H9 (cell line): ENCODE data around the gene WDR31. TPM values are rescaled to one million over a fixed set of nuclear protein-coding genes. Genes with fewer than 3 reads are reported as not detected.

ENCODE experiments used
- DNase-seq: peaks from one replicate; pipeline ENCODE4 v3.0.0-alpha.2; 2017
- H2AFZ ChIP-seq: one replicate; pipeline ENCODE4 v1.6.1; 2013; ENCODE audit warnings: mild to moderate bottlenecking, low read length, control low read depth, moderate library complexity
- H2AK5ac ChIP-seq: 2 replicates; pipeline ENCODE4 v1.6.1; 2013; ENCODE audit warnings: low read length, control low read depth, mixed read lengths; ENCODE audit not compliant: insufficient read length
- H2BK120ac ChIP-seq: one replicate; pipeline ENCODE4 v1.6.1; 2013; ENCODE audit warnings: low read depth, mild to moderate bottlenecking, low read length, control low read depth, inconsistent platforms; ENCODE audit not compliant: poor library complexity, severe bottlenecking
- H2BK12ac ChIP-seq: 2 replicates; pipeline ENCODE4 v1.6.1; 2013; ENCODE audit warnings: low read length, control low read depth, mixed read lengths, low read depth; ENCODE audit not compliant: insufficient read length
- H2BK15ac ChIP-seq: 2 replicates; pipeline ENCODE4 v1.6.1; 2013; ENCODE audit warnings: low read depth, low read length, control low read depth
- H2BK20ac ChIP-seq: one replicate; pipeline ENCODE4 v1.6.1; 2013; ENCODE audit warnings: low read depth, mild to moderate bottlenecking, low read length, control low read depth, inconsistent platforms; ENCODE audit not compliant: poor library complexity, severe bottlenecking
- H2BK5ac ChIP-seq: 2 replicates; pipeline ENCODE4 v1.6.1; 2013; ENCODE audit warnings: low read length, control low read depth, mixed read lengths; ENCODE audit not compliant: insufficient read length
- H3K14ac ChIP-seq: 2 replicates; pipeline ENCODE4 v1.6.1; 2013; ENCODE audit warnings: low read length, control low read depth; ENCODE audit not compliant: insufficient read depth
- H3K18ac ChIP-seq: 2 replicates; pipeline ENCODE4 v1.6.1; 2013; ENCODE audit warnings: low read depth, mild to moderate bottlenecking, mixed read lengths, low read length, control low read depth; ENCODE audit not compliant: insufficient read length
- H3K23ac ChIP-seq: 2 replicates; pipeline ENCODE4 v1.6.1; 2013; ENCODE audit warnings: low read length, control low read depth, mixed read lengths, low read depth; ENCODE audit not compliant: insufficient read length
- H3K23me2 ChIP-seq: 2 replicates; pipeline ENCODE4 v1.6.1; 2013; ENCODE audit warnings: low read depth, mild to moderate bottlenecking, mixed read lengths, low read length, control low read depth; ENCODE audit not compliant: insufficient read length, poor library complexity, severe bottlenecking
- H3K27ac ChIP-seq: 2 replicates; pipeline ENCODE4 v1.5.1; 2013; ENCODE audit warnings: low read length, control low read depth, mixed read lengths, low read depth; ENCODE audit not compliant: insufficient read length
- H3K27me3 ChIP-seq: 2 replicates; pipeline ENCODE4 v1.6.1; 2013; ENCODE audit warnings: low read length, control low read depth, inconsistent platforms; ENCODE audit not compliant: insufficient read depth
- H3K4ac ChIP-seq: 2 replicates; pipeline ENCODE4 v1.6.1; 2013; ENCODE audit warnings: low read depth, mild to moderate bottlenecking, control low read depth, inconsistent platforms, low read length, moderate library complexity
- H3K4me1 ChIP-seq: 2 replicates; pipeline ENCODE4 v1.6.1; 2013; ENCODE audit warnings: low read length, control low read depth, inconsistent platforms; ENCODE audit not compliant: insufficient read depth
- H3K4me2 ChIP-seq: 2 replicates; pipeline ENCODE4 v1.6.1; 2013; ENCODE audit warnings: low read length, control low read depth, mixed read lengths; ENCODE audit not compliant: insufficient read length, insufficient read depth
- H3K56ac ChIP-seq: 2 replicates; pipeline ENCODE4 v1.6.1; 2013; ENCODE audit warnings: low read depth, mild to moderate bottlenecking, mixed read lengths, low read length, control low read depth; ENCODE audit not compliant: insufficient read length
- H3K79me1 ChIP-seq: 2 replicates; pipeline ENCODE4 v1.6.1; 2013; ENCODE audit warnings: low read depth, mild to moderate bottlenecking, moderate library complexity, low read length, control low read depth, inconsistent platforms; ENCODE audit not compliant: insufficient read depth, poor library complexity, severe bottlenecking
- H3K79me2 ChIP-seq: 2 replicates; pipeline ENCODE4 v1.6.1; 2013; ENCODE audit warnings: low read length, control low read depth, inconsistent platforms; ENCODE audit not compliant: insufficient read depth
- H3K9ac ChIP-seq: 2 replicates; pipeline ENCODE4 v1.6.1; 2013; ENCODE audit warnings: low read length, control low read depth, mixed read lengths; ENCODE audit not compliant: insufficient read length; ENCODE audit errors: extremely low read depth
- H3K9me3 ChIP-seq: one replicate; pipeline ENCODE4 v1.6.1; 2013; ENCODE audit warnings: low read depth, low read length, inconsistent platforms; ENCODE audit not compliant: control insufficient read depth
- H3T11ph ChIP-seq: one replicate; pipeline ENCODE4 v1.6.1; 2013; ENCODE audit warnings: mild to moderate bottlenecking, low read length, control low read depth, inconsistent platforms
- H4K20me1 ChIP-seq: one replicate; pipeline ENCODE4 v1.6.1; 2013; ENCODE audit not compliant: control insufficient read depth, insufficient read length, insufficient read depth
- H4K5ac ChIP-seq: 2 replicates; pipeline ENCODE4 v1.6.1; 2013; ENCODE audit warnings: low read depth, mild to moderate bottlenecking, mixed read lengths, low read length, control low read depth; ENCODE audit not compliant: insufficient read length
- H4K8ac ChIP-seq: replicated peaks from 2 replicates; pipeline ENCODE4 v1.6.1; 2013; ENCODE audit warnings: low read length, control low read depth, mixed read lengths, low read depth; ENCODE audit not compliant: insufficient read length
- H4K91ac ChIP-seq: 2 replicates; pipeline ENCODE4 v1.6.1; 2013; ENCODE audit warnings: low read depth, mild to moderate bottlenecking, moderate library complexity, mixed read lengths, low read length, control low read depth; ENCODE audit not compliant: insufficient read length
- H3K27ac Mint-ChIP-seq, 3 experiments: 2 replicates in 2 of 3; 3 replicates in 1 of 3; pipeline ENCODE4 v1.8.0; 2020 to 2021; ENCODE audit warnings: mixed read lengths in 3 of 3, mild to moderate bottlenecking in 1 of 3, moderate library complexity in 1 of 3
- H3K27me3 Mint-ChIP-seq: 2 replicates; pipeline ENCODE4 v1.8.0; 2021; ENCODE audit warnings: low read depth, mild to moderate bottlenecking, moderate library complexity, mixed read lengths
- H3K36me3 Mint-ChIP-seq, 3 experiments: 2 replicates in 2 of 3; 3 replicates in 1 of 3; pipeline ENCODE4 v1.8.0; 2020 to 2021; ENCODE audit warnings: low read depth in 3 of 3, mixed read lengths in 3 of 3; ENCODE audit not compliant: insufficient read depth in 1 of 3
- H3K4me1 Mint-ChIP-seq, 2 experiments: 2 replicates each; pipeline ENCODE4 v1.8.0; 2020; ENCODE audit warnings: mixed read lengths in 2 of 2
- H3K4me3 Mint-ChIP-seq, 2 experiments: 2 replicates in 1 of 2; 3 replicates in 1 of 2; pipeline ENCODE4 v1.8.0; 2020 to 2021; ENCODE audit warnings: mild to moderate bottlenecking in 2 of 2, mixed read lengths in 2 of 2, moderate library complexity in 1 of 2
- H3K9me3 Mint-ChIP-seq, 2 experiments: 2 replicates in 1 of 2; 3 replicates in 1 of 2; pipeline ENCODE4 v1.8.0; 2020; ENCODE audit warnings: mild to moderate bottlenecking in 2 of 2, mixed read lengths in 2 of 2, moderate library complexity in 1 of 2
- WGBS: extraction: QIAGEN DNeasy Blood & Tissue Kit; methylation state at CpG from one replicate; pipeline ENCODE4 v1.1.7; 2013; ENCODE audit warnings: missing lambda C conversion rate, low lambda C conversion rate, mixed read lengths; ENCODE audit not compliant: insufficient read length; ENCODE audit errors: extremely low coverage; 5-methylcytosine and 5-hydroxymethylcytosine counted together
- total RNA-seq: library from RNA; stranded (reverse); gene quantifications from 2 replicates; pipeline ENCODE4 v1.2.1, GENCODE V29; 2021
- TF ChIP-seq, protein P1 (sequence below): fragments of 200-600 bp; sonication (generic); conservative IDR thresholded peaks from 3 replicates; pipeline ENCODE4 v1.8.0; 2021; ENCODE audit warnings: antibody characterized with exemption, mild to moderate bottlenecking

Gene WDR31
- total RNA-seq, 1 experiment from 2014 or later: 0.72 TPM

DNA sequence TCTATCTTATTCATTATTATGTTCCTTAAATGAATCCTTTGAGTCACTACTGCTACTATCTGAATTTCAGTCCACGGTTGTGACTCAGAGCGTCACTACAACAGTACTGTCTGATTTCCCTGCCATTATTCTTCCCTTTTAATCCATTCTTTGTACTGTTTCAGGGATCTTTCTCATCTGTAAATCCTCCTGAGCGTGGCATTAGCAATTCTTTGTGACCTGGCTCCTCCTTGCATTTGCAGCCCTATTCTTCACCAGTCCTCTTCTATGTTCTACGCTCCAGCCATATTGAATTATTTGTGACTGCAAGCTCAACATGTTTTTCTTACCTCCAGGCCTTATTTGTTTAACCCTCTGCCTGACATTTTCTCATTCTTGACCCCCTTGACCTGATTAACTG lies 58.7 kb downstream of the WDR31 start:
- H2BK120ac ChIP-seq: no peak overlapping the region
- Mint-ChIP-seq H3K4me3 (no peak overlapping the region; a peak in 1 of 5 replicates), H3K9me3 (no peaks in the 10 kb centered on the region), H3K27ac (no peak overlapping the region), H3K4me1 (peaks cover 3 to 4% of the 10 kb centered on the region in 2 experiments; a peak in 2 of 4 replicates), H3K36me3 (peaks cover 49 to 80% (median 78%) of the 10 kb centered on the region in 3 experiments; a peak in 6 of 7 replicates), H3K27me3 (no peaks in the 10 kb centered on the region)
- no peak overlapping the region for H3T11ph ChIP-seq
- no peak overlapping the region for H2AK5ac ChIP-seq
- H3K9ac ChIP-seq: no peak overlapping the region
- no peak overlapping the region for H2BK5ac ChIP-seq
- TF ChIP-seq, protein P1, sequence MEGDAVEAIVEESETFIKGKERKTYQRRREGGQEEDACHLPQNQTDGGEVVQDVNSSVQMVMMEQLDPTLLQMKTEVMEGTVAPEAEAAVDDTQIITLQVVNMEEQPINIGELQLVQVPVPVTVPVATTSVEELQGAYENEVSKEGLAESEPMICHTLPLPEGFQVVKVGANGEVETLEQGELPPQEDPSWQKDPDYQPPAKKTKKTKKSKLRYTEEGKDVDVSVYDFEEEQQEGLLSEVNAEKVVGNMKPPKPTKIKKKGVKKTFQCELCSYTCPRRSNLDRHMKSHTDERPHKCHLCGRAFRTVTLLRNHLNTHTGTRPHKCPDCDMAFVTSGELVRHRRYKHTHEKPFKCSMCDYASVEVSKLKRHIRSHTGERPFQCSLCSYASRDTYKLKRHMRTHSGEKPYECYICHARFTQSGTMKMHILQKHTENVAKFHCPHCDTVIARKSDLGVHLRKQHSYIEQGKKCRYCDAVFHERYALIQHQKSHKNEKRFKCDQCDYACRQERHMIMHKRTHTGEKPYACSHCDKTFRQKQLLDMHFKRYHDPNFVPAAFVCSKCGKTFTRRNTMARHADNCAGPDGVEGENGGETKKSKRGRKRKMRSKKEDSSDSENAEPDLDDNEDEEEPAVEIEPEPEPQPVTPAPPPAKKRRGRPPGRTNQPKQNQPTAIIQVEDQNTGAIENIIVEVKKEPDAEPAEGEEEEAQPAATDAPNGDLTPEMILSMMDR: no peak
- H3K23ac ChIP-seq: no peak overlapping the region
- no peak overlapping the region for H3K18ac ChIP-seq
- H3K9me3 ChIP-seq: no peaks in the 10 kb centered on the region
- no CpG with 5 or more reads among the region's 4 CpGs for WGBS
- H4K5ac ChIP-seq: no peak overlapping the region
- H3K27me3 ChIP-seq: no peaks in the 10 kb centered on the region
- H3K23me2 ChIP-seq: peaks cover 1% of the 10 kb centered on the region
- no peak overlapping the region for H3K4me2 ChIP-seq
- H2AFZ ChIP-seq: no peak overlapping the region
- H3K79me1 ChIP-seq: no peaks in the 10 kb centered on the region
- no peaks in the 10 kb centered on the region for H4K20me1 ChIP-seq
- no peaks in the 10 kb centered on the region; the same call in 1 of the 2 replicates for H3K4me1 ChIP-seq
- H3K79me2 ChIP-seq: peaks cover under 1% of the 10 kb centered on the region
- no peak overlapping the region for H4K91ac ChIP-seq
- H2BK15ac ChIP-seq: no peak overlapping the region
- H2BK20ac ChIP-seq: no peak overlapping the region
- H4K8ac ChIP-seq: no peak overlapping the region
- no peak overlapping the region for H3K4ac ChIP-seq
- H2BK12ac ChIP-seq: no peak overlapping the region
- no peak for DNase-seq
- H3K27ac ChIP-seq: no peak overlapping the region
- no peak overlapping the region for H3K56ac ChIP-seq
- no peak overlapping the region for H3K14ac ChIP-seq
